CD14-positive monocyte (primary cell): Measurements from ENCODE around the gene AKAP8L. TPM values are rescaled to one million over a fixed set of nuclear protein-coding genes. Genes with fewer than 3 reads are reported as not detected.

Experiments used
- DNase-seq, 3 donors: peaks; one replicate each; pipeline ENCODE4 v3.0.0-alpha.2; 2011 to 2022
- H2AFZ ChIP-seq: 2 replicates; pipeline ENCODE4 v1.6.0; 2012; ENCODE audit warnings: mild to moderate bottlenecking, low read depth, low read length, inconsistent platforms; ENCODE audit not compliant: insufficient read depth, poor library complexity, severe bottlenecking
- H3K27ac ChIP-seq, 2 donors: 1 replicate in 1 of 2; 2 replicates in 1 of 2; pipeline ENCODE4 v1.5.1; 2012 to 2013; ENCODE audit warnings: low read length in 2 of 2, control low read depth in 1 of 2, inconsistent platforms in 1 of 2, low read depth in 1 of 2, mild to moderate bottlenecking in 1 of 2
- H3K27me3 ChIP-seq, 2 donors: one replicate each; pipeline versions ENCODE4 v1.6.0 to v1.6.1; 2011 to 2013; ENCODE audit warnings: low read length in 2 of 2; ENCODE audit not compliant: control insufficient read depth in 2 of 2, insufficient read depth in 2 of 2
- H3K36me3 ChIP-seq, 2 donors: replicated peaks in 1 of 2; 1 replicate in 1 of 2; 2 replicates in 1 of 2; pipeline versions ENCODE4 v1.5.1 to v1.6.1; 2012 to 2013; ENCODE audit warnings: low read length in 2 of 2, control low read depth in 1 of 2, inconsistent platforms in 1 of 2, mild to moderate bottlenecking in 1 of 2; ENCODE audit not compliant: insufficient read depth in 2 of 2, control insufficient read depth in 1 of 2
- H3K4me1 ChIP-seq, 2 donors: 1 replicate in 1 of 2; 2 replicates in 1 of 2; pipeline versions ENCODE4 v1.5.1 to v1.6.1; 2012 to 2013; ENCODE audit warnings: low read length in 2 of 2, control low read depth in 1 of 2, inconsistent platforms in 1 of 2, mild to moderate bottlenecking in 1 of 2, moderate library complexity in 1 of 2; ENCODE audit not compliant: insufficient read depth in 2 of 2, control insufficient read depth in 1 of 2
- H3K4me2 ChIP-seq: replicated peaks from 2 replicates; pipeline ENCODE3; 2012; ENCODE audit warnings: low read length, moderate library complexity, mild to moderate bottlenecking; ENCODE audit not compliant: poor library complexity, severe bottlenecking; ENCODE audit errors: extremely low read depth
- H3K4me3 ChIP-seq, 3 experiments: fragments of 200-600 bp in 1 of 3; sonication (generic) in 1 of 3; replicated peaks in 1 of 3; 1 replicate in 2 of 3; 2 replicates in 1 of 3; pipeline ENCODE4 v1.5.1; 2011 to 2013; ENCODE audit warnings: low read length in 3 of 3, mild to moderate bottlenecking in 3 of 3, control low read depth in 2 of 3, low read depth in 2 of 3, inconsistent platforms in 1 of 3, moderate library complexity in 1 of 3
- H3K79me2 ChIP-seq: 2 replicates; pipeline ENCODE4 v1.6.0; 2012; ENCODE audit warnings: mild to moderate bottlenecking, control low read depth, inconsistent platforms, low read length, moderate library complexity; ENCODE audit not compliant: insufficient read depth
- H3K9ac ChIP-seq: 2 replicates; pipeline ENCODE4 v1.6.0; 2017; ENCODE audit warnings: low read length, mild to moderate bottlenecking; ENCODE audit not compliant: insufficient read depth, poor library complexity, severe bottlenecking
- H3K9me3 ChIP-seq, 2 donors: replicated peaks in 1 of 2; 1 replicate in 1 of 2; 2 replicates in 1 of 2; pipeline versions ENCODE4 v1.5.1 to v1.6.1; 2012 to 2013; ENCODE audit warnings: low read length in 2 of 2, control low read depth in 1 of 2; ENCODE audit not compliant: control insufficient read depth in 1 of 2, insufficient read depth in 1 of 2
- H4K20me1 ChIP-seq: 2 replicates; pipeline ENCODE4 v1.6.0; 2012; ENCODE audit warnings: mild to moderate bottlenecking, low read length, control low read depth, moderate library complexity; ENCODE audit not compliant: insufficient read depth
- H3K27ac Mint-ChIP-seq, 7 donors: one replicate each; pipeline ENCODE4 v1.8.0; 2020; ENCODE audit warnings: mild to moderate bottlenecking in 7 of 7, mixed read lengths in 7 of 7, moderate library complexity in 6 of 7, inconsistent platforms in 2 of 7
- H3K27me3 Mint-ChIP-seq, 3 donors: one replicate each; pipeline ENCODE4 v1.8.0; 2021 to 2022; ENCODE audit warnings: low read depth in 3 of 3, mild to moderate bottlenecking in 3 of 3, mixed read lengths in 3 of 3, moderate library complexity in 3 of 3, inconsistent platforms in 1 of 3
- H3K36me3 Mint-ChIP-seq, 2 donors: one replicate each; pipeline ENCODE4 v1.8.0; 2020; ENCODE audit warnings: mixed read lengths in 2 of 2, inconsistent platforms in 1 of 2, mild to moderate bottlenecking in 1 of 2
- H3K4me1 Mint-ChIP-seq: one replicate; pipeline ENCODE4 v1.8.0; 2020; ENCODE audit warnings: mild to moderate bottlenecking, mixed read lengths
- H3K4me3 Mint-ChIP-seq, 2 donors: one replicate each; pipeline ENCODE4 v1.8.0; 2020; ENCODE audit warnings: mild to moderate bottlenecking in 2 of 2, mixed read lengths in 2 of 2, moderate library complexity in 1 of 2
- H3K9me3 Mint-ChIP-seq, 7 donors: one replicate each; pipeline ENCODE4 v1.8.0; 2020 to 2022; ENCODE audit warnings: mixed read lengths in 7 of 7, mild to moderate bottlenecking in 6 of 7, moderate library complexity in 6 of 7, inconsistent platforms in 2 of 7
- WGBS: methylation state at CpG from one replicate; pipeline ENCODE4 v1.1.5; 2013; ENCODE audit warnings: missing lambda C conversion rate; ENCODE audit not compliant: insufficient coverage; 5-methylcytosine and 5-hydroxymethylcytosine counted together
- intact Hi-C, 2 donors: fragments of 100-400 bp; cut with micrococcal nuclease; formaldehyde crosslinking; loops; one replicate each; pipeline versions ENCODE4 v1.15.0 to v1.15.1; 2023
- polyA plus RNA-seq, 3 donors: library from polyadenylated mRNA; depleted of rRNA in 1 of 3; unstranded in 2 of 3; stranded (reverse) in 1 of 3; fragments of 300-500 nt in 2 of 3; fragments of >200 nt in 1 of 3; fragmentation: Illumina TruSeq in 2 of 3; gene quantifications; 1 replicate in 2 of 3; 2 replicates in 1 of 3; pipeline ENCODE4 v1.2.3, GENCODE V29; 2012 to 2021
- TF ChIP-seq, protein P1 (sequence below): fragments of 200-600 bp; IDR thresholded peaks from one replicate; pipeline ENCODE4 v1.8.0; 2022; ENCODE audit warnings: antibody characterized with exemption, mild to moderate bottlenecking

The AKAP8L gene
- polyA plus RNA-seq, 3 donors = 21.4 to 103 (median 39.0) TPM

DNA sequence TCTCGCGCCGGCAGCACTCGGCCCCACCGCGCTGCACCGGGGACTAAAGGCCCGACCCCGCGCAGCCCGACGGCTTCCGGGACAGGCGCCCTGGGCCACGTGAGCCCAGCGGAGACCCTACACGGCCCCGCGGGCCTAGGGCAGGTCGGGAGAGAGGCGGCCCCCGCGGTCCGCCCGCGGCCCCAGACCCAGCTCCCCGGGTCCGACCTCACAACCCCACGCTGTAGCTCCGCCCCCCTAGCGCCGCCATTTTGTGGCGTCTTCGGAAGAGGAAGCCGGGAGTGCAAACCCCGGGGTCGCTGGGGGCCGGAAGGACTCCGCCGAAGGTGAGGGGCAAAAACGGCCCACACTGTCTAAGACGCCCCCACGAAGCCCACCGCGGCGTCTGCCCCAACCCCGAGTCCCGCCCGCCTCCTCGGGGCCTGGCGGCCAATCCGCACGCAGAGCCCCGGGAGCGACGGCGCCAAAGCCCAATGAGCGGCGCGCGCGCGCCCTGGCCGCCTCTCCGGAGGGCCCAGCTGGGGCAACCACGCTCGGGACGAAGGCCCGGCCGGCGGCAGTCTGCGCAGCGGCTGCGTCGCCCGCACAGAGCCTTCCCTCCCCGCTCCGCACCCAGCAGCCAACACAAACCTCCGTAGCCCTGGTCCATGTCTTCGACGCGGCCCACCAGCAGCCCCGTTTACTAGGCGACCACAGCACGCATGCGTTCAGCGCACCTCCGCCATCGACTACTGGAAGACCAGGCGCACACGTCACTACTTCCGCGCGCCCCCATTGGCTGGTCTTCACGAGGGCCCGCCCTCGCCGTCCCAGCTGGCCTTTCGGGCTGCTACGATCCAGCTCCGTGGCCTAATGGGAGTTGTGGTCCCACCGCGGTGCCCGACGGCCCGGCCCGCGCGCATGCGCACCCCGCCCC lies 39.4 kb downstream of the AKAP8L start, which contains the start of gene AKAP8:
TSS of gene AKAP8 (minus strand) at position 705 of the 916 bp plus-strand sequence. CDS start at position 649, 56 bp downstream.
- under 1% methylated on average over 111 of the region's 111 CpGs for WGBS
- Histone ChIP-seq H3K27ac (peak within 1 kb of the TSS; percentile 79 to 96), H3K36me3 (peaks cover 8 to 26% of the 10 kb centered on the region in 2 donors), H3K9ac (peak within 1 kb of the TSS; percentile 99), H3K9me3 (no peaks in the 10 kb centered on the region), H3K4me3 (peak within 1 kb of the TSS; percentile 84 to 99 (median 99)), H3K79me2 (peaks cover 54% of the 10 kb centered on the region), H4K20me1 (peaks cover 45% of the 10 kb centered on the region), H2AFZ (peak within 1 kb of the TSS; percentile 81), H3K27me3 (no peaks in the 10 kb centered on the region), H3K4me2 (peak within 1 kb of the TSS; percentile 99), H3K4me1 (peaks cover 21 to 31% of the 10 kb centered on the region in 2 donors)
- Mint-ChIP-seq H3K27me3 (peaks cover 0 to 1% (median 1%) of the 10 kb centered on the region in 3 donors), H3K4me1 (peaks cover 27% of the 10 kb centered on the region), H3K9me3 (peaks cover 0 to 3% (median 0%) of the 10 kb centered on the region in 7 donors), H3K27ac (peak within 1 kb of the TSS; percentile 87 to 99 (median 98)), H3K4me3 (peak within 1 kb of the TSS; percentile 99 to 100), H3K36me3 (peaks cover 3 to 20% of the 10 kb centered on the region in 2 donors)
- TF ChIP-seq, protein P1, sequence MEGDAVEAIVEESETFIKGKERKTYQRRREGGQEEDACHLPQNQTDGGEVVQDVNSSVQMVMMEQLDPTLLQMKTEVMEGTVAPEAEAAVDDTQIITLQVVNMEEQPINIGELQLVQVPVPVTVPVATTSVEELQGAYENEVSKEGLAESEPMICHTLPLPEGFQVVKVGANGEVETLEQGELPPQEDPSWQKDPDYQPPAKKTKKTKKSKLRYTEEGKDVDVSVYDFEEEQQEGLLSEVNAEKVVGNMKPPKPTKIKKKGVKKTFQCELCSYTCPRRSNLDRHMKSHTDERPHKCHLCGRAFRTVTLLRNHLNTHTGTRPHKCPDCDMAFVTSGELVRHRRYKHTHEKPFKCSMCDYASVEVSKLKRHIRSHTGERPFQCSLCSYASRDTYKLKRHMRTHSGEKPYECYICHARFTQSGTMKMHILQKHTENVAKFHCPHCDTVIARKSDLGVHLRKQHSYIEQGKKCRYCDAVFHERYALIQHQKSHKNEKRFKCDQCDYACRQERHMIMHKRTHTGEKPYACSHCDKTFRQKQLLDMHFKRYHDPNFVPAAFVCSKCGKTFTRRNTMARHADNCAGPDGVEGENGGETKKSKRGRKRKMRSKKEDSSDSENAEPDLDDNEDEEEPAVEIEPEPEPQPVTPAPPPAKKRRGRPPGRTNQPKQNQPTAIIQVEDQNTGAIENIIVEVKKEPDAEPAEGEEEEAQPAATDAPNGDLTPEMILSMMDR = no peak
- intact Hi-C loops = loop anchor here (5.0 to 10.0 kb wide), 6 partner anchors 38 to 255 kb away; partner anchors contain the start of genes AKAP8L (in 1 of the 2) and BRD4 (in 1 of the 2)
- DNase-seq = peak; percentile 98 to 100 (median 99)

- peak overlapping the region; percentile 99 for H3K4me2 ChIP-seq
- peaks cover 52% of the 10 kb centered on the region for H4K20me1 ChIP-seq
- no peaks in the 10 kb centered on the region for H3K9me3 ChIP-seq
- Mint-ChIP-seq H3K27me3 (peaks cover 0 to 1% (median 1%) of the 10 kb centered on the region in 3 donors), H3K4me3 (peak overlapping the region; percentile 99 to 100), H3K27ac (peak overlapping the region; percentile 87 to 97 (median 93)), H3K36me3 (peaks cover 9 to 27% of the 10 kb centered on the region in 2 donors), H3K9me3 (peaks cover 0 to 3% (median 0%) of the 10 kb centered on the region in 7 donors), H3K4me1 (peaks cover 27% of the 10 kb centered on the region)
- DNase-seq = peak; percentile 16 to 29 (median 24)
- peaks cover 21 to 31% of the 10 kb centered on the region in 2 donors for H3K4me1 ChIP-seq
- WGBS = 0% methylated on average over 21 of the region's 22 CpGs
- TF ChIP-seq, protein P1 = no peak
- peak overlapping the region; percentile 84 to 99 (median 99) for H3K4me3 ChIP-seq
- no peaks in the 10 kb centered on the region for H3K27me3 ChIP-seq
- H3K27ac ChIP-seq = peak overlapping the region; percentile 79 to 96
- H3K79me2 ChIP-seq = peaks cover 61% of the 10 kb centered on the region
- peaks cover 15 to 33% of the 10 kb centered on the region in 2 donors for H3K36me3 ChIP-seq
- peak overlapping the region; percentile 99 for H3K9ac ChIP-seq
- intact Hi-C loops = loop anchor here (5.0 to 10.0 kb wide), 6 partner anchors 39 to 254 kb away; partner anchors contain the start of genes AKAP8L (in 1 of the 2) and BRD4 (in 1 of the 2)
- H2AFZ ChIP-seq = peak overlapping the region; percentile 81
These were observed 40.2 kb downstream of the AKAP8L start for GRCh38 chr19:15378534-15379082.
